SW 1271 (cell line): Measurements from ENCODE around the gene TTLL7.
A peak's percentile ranks its signal among the peaks of the same experiment; 100 is the strongest.

ENCODE experiments used
- DNase-seq, 2 experiments: peaks; one replicate each; lab custom pipeline; 2025; lab: John Stamatoyannopoulos, UW

TTLL7 gene, protein sequence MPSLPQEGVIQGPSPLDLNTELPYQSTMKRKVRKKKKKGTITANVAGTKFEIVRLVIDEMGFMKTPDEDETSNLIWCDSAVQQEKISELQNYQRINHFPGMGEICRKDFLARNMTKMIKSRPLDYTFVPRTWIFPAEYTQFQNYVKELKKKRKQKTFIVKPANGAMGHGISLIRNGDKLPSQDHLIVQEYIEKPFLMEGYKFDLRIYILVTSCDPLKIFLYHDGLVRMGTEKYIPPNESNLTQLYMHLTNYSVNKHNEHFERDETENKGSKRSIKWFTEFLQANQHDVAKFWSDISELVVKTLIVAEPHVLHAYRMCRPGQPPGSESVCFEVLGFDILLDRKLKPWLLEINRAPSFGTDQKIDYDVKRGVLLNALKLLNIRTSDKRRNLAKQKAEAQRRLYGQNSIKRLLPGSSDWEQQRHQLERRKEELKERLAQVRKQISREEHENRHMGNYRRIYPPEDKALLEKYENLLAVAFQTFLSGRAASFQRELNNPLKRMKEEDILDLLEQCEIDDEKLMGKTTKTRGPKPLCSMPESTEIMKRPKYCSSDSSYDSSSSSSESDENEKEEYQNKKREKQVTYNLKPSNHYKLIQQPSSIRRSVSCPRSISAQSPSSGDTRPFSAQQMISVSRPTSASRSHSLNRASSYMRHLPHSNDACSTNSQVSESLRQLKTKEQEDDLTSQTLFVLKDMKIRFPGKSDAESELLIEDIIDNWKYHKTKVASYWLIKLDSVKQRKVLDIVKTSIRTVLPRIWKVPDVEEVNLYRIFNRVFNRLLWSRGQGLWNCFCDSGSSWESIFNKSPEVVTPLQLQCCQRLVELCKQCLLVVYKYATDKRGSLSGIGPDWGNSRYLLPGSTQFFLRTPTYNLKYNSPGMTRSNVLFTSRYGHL

DNA sequence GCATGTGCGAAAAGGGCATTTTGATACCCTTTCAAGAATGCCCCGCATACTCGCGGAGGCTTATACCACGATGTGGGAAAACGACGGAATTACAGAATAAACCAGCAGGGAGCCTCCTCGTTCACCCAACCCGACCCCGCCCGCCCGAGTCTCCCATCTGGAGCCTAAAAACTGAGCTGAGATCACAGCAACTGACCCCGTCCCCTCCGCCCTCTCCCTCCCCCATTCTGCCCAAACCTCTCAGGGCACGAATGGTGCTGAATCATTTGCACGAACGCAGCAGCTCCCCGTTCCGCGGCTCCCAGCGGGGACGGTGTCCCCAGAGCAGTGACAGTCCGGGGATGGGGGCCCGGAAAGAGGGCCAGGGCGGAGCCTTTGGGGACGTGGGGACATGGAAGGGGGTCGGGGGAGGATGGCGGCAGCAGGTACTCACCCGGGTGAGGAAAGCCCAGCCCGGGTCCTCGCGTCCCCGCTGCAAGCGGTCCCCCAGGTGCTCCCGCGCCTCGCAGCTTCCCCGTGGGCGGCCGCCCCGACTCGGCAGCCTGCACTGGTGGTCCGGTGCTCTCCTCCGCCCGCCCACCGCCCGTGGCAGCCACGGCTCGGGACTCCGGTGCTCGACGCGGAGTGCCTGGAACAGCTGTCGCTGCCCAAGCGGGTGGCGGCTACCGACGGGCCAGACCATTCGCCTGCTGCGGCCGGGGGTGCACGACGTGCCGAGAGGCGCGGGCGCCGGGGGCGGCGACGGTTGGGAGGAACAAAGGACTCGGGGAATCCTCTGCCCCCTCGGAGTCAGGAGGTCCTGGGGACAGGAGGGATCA, at the start of gene TTLL7:
TTLL7 (minus strand) TSS at position 635 of the 818 bp plus-strand sequence. CDS start 46,921 bp downstream, outside the sequence.
- peak; percentile 40 to 78 for DNase-seq

DNA sequence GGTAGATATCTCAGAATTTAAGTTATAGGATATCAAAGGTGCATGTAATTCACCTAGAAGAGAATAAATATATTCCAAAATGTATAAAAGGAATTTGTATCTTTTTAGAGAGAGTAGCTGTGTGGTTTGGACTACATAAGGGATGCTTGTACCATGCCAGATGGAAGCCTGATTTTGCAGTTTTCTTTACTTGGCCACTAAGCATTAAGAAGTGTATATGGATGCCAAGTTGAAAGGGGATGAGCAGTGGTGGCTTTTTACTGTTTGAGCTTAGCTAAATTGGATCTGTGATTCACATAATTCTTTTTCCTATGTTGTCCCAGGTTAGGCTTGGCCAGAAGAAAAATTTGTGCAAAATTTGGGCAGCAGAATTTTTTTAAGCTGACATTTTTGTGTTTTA, 43.5 kb upstream of the TTLL7 start:
- DNase-seq = no peak

DNA sequence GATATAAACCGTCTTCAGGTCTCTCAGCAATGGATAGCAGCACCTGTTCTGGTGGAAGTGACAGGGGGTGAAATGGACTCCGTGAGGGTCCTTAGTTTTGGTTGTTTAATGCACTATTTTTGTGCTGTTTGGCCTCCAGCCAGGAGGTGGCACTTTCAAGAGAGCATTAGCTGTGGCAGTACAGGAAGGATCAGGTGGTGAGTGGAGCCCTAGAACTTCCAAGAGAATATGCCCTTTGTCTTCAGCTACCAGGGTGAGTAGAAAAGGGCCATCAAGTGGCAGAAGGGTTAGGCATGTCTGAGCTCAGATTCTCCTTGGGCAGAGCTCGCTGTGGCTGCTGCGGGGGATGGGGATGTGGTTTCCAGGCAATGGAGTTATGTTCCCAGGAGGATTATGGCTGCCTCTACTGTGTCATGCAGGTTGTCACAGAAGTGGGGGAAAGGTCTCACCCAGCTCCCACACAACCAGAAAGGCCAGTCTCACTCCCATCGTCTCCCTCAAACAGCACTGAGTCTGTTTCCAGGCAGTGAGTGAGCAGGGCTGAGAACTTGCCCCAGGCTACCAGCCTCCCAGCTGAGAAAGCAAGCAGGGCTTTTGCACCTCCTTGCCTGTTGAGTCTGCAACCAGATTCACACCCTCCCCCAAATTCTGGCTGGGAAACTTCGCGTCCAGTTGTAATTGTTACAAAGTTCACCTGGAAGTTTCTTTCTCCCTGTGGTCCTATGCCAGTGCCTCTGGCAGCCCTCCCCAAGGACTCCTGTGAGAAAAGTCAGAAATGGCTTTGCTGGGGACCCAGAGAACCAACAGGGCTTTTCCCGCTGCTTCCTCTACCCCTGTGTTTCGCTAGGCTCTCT, 39.1 kb upstream of the TTLL7 start:
- DNase-seq = no peak

DNA sequence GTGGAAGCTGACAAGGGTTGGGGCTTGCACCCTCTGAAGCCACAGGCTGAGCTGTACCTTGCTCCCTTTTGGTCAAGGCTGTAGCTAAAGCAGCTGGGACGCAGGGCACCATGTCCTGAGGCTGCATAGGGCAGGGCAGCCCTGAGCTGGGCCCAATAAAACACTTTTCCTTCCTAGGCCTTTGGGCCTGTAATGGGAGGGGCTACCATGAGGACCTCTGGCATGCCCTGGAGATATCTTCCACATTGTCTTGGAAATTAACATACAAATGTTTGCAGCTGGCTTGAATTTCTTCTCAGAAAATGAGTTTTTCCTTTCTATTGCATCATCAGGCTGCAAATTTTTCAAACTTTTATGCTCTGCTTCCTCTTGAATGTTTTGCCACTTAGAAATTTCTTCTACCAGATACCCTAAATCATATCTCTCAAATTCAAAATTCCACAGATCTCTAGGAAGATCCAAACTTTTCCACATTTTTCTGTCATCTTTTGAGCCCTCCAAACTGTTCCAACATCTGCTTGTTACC, 32.9 kb upstream of the TTLL7 start:
- DNase-seq = no peak

DNA sequence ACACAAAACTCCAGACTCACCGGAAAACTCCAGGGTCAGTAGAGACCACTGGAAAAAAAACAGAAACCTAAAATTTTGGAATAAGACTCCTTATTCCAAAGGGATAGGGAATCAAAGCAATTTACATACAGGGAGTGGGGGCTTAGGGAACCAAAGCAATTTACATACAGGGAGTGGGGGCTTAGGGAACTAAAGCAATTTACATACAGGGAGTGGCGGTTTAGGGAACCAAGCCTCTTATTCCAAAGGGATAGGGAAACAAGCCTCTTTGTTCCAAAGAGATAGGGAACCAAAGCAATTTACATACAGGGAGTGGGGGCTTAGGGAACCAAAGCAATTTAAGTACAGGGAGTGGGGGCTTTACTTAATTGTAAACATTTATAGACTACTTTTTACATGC, 28.4 kb upstream of the TTLL7 start:
- DNase-seq = no peak

DNA sequence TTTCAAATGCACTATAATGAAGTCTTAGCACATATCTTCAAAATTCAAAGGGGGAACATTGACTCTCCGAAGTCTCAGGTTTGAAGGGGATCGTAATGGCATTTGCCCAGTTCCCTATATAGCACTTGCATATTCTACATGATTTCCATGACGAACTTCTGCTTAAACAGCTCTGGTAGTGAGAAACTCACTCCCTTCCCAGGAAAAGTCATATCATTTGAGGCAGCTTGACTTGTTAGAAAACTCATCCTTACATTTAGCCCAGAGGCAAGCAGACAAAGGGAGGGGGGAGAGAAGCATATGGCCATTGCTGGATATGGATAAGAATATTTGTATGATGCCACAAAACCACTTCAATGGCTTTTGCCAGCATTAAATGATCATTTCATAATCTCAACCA, 27.0 kb upstream of the TTLL7 start:
- DNase-seq = no peak

DNA sequence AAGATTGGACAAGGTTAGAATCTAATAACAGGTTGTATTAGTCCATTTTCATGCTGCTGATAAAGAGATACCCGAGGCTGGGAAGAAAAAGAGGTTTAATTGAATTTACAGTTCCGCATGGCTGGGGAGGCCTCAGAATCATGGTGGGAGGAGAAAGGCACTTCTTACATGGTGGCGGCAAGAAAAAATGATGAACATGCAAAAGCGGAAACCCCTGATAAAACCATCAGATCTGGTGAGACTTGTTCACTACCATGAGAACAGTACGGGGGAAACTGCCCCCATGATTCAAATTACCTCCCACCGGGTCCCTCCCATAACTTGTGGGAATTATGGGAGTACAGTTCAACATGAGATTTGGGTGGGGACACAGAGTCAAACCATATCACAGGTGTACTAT, 22.9 kb upstream of the TTLL7 start:
- DNase-seq = no peak

DNA sequence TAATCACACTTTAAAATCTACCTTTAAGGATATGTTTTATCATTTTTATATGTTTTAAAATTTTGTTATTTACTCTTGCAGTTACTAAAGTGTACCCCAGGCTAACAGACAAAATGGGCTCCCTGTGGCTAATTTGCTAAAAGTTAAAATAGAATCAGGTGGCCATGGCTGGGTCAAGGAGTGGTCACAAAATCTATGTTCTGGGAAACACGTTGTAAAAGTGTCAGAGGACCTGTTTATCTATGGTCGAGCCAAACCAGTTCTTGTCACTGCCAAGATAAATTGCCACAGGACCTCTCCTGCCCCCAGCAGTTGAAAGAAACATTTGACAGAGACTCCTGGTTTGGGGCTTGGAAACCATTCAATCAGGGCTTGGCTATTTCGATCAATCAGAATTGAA, 21.2 kb upstream of the TTLL7 start:
- no peak for DNase-seq

DNA sequence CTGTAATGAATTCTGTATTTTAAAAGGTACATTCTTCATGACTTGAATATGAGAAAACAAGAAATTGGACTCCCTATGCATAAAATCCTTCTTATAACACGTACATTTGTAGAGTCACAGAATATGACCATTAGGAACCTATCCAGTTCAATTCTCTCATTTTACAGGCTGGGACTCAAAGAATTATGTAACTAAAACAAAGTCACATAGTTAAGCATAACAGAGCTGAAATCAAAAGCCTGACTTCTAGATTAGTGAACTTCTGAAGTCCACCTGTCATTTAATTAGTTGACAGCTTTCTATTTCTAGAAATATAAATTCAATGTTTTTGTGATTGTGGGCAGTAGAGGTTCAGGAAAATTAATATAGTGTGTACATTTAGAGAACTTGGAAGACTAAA, 20.3 kb upstream of the TTLL7 start:
- DNase-seq = no peak

DNA sequence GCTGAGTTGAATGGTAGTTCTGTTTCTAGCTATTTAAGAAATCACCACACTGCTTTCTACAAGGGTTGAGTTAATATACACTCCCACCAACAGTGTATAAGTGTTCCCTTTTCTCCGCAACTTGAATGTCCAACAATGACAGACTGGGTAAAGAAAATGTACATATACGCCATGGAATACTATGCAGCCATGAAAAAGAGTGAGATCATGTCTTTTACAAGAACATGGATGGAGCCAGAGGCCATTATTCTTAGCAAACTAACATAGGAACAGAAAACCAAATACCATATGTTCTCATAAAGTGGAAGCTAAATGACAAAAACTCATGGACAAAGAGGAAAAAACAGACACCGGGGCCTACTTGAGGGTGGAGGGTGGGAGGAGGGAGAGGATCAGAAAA, 14.8 kb upstream of the TTLL7 start:
- no peak for DNase-seq

DNA sequence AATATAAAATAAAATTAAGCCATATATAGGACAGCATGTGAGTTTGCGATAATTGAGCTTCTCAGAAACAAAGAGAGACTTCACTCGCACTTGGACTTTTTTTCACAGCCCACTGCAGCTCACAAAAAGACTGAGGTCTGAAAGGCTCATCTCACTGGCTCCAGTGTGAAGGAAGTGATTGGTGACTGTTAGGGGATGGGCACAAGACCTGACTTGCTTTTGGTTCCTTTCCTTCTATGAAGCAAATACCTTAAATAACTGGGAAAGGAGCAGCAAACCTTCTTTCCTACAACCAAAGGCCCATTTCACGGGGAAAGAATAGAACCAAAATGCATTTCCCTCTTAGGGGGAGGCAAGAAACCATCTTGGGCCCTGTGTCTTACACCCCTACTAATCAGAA, 13.1 kb upstream of the TTLL7 start:
- DNase-seq = no peak

DNA sequence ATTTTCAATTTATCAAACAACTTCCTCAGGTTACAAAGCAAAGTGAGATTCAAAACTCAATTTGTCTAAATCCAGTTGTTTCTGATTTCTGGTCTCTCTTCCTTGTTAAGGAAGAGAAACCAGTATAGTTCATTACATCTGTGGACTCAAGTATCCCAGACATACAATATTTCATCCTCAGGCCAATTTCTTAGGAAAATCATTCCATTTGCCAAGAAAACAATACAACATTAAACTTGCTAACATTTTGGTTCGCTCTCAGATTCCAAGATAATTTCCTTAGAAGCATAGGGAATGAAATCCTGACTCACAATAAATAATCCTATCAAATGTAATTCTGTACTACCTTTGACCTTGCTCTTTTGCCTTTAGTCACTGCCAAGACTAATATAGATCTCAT, 11.2 kb upstream of the TTLL7 start:
- DNase-seq = no peak

DNA sequence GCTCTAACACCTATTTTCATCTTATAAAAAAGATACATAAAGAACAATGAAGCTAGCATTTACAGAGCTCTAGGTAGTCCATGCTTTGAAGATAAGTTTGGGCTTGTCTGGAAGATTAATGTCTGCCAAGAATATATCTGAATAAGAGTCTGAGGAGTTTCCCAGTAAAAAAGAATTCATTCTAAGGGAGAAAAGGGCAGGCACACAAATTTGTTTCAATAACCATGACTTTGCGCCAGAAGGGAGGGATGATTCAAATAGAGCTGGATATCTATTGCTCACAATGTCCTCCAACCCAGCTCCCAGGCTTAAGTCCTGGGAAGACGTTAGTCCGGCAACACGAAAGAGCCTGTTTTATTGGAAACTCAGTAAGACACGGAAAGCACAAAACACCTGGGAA, 9.7 kb upstream of the TTLL7 start:
- DNase-seq = no peak

DNA sequence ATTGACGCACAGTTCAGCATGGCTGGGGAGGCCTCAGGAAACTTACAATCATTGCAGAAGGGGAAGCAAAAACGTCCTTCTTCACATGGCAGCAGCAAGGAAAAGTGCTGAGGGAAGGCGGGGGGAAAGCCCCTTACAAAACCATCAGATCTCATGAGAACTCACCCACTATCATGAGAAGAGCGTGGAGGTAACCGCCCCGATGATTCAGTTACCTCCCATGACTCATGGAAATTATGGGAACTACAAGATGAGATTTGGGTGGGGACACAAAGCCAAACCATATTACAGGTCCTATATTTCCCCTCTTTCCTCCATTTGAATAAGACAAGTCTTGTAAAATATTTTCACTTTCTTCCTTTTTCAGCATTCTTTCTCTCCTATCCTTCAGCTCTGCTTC, 7.7 kb upstream of the TTLL7 start:
- no peak for DNase-seq

DNA sequence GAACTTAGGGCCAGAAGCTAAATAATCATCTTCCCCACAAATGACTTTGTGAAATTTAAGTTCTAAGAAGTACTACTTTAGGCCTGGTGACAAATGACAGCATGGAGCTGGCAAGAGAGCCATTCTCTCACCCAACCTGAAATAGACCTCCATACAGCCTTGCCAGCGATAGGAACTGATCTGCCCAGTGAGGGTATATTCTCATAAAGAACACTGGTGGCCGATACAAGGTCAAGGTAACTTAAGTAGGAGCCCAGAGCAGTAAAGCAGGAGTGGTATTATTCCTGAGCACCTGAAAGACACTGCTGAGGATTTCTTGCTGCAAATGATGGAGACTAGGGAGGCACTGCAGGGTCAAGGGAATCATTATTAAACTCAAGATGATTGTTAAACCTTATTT, 2.6 kb upstream of the TTLL7 start:
- no peak for DNase-seq

DNA sequence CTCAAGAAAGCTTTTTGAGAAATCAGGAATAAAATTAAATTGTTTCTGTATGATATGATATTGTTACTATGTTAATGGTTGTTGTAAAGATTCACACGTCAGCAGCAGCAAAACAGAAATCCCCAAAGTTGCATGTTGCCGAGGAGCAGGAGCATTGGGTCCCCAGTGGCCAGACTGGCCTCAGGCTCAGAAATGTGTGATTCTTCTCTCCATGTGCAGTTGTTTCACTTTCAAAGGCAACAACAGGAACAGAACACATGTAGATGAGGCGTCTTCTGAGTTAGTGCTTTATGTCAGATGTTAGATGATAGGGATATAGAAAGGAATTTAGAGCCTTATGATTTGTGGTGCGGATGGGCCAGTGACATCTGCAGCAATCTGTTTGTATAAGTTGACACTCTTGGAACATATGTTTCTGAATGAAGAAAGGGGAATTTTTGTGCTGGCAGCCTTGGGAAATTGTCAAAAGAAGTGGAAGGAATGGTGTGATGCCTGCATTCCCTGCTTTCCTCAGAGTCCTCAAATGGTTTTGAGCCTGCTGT, 2.1 kb upstream of the TTLL7 start:
- DNase-seq = no peak

DNA sequence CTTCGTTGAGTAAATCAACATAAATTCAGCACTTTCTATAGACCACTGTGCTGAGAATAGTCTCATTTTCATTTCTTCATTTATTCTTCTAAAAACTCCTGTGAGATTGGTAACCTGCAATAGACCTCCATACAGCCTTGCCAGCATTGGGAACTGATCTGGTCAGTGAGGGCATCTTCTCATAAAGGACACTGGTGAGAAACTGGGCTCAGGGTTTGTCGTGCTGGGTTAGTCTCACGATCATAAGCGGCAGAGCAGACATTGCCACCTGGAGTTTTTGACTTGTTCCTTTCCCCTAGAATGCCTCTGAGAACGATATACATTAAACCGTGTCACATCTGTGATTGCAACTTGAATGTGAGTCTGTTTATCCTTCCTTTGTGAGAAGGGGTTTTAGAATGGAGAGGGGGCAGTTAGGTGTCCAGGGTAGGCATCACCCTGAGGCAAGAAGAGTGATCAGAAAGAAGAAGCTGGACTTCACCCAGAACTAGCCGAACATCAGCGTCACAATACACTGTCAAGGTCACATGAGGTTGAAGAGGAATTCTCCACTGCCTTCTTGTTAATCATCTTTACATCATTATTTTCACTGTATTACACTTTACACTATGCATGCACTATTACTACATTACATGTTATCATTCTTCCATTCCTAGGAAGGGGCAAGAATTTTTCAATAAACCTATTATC, 1.4 kb upstream of the TTLL7 start:
- DNase-seq = no peak

DNA sequence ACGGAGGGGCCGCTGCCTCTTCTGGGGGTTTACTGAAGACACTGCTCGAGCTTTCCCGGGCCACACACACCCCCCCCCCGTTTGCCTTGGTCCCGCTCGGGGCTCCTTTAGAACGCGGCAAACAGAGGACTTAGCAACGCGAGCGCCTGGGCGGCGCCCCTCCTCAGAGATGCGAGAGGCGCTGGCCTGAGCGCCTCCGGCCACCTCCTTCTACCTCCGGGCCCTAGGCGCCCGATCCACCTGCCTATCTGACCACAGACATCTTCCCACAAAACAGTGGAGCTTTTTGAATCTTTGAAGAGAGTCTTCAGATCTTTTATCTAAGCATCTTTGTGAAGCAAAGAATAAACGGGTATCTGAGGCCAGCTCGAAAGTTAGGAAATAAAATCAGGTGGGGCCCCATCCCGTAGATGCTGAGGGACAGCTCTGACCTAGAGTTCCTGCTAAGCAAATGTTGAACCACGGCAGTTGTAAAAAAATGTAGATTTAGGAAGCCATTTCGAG, 436 bp upstream of the TTLL7 start:
- DNase-seq = peak; percentile 40 to 78

DNA sequence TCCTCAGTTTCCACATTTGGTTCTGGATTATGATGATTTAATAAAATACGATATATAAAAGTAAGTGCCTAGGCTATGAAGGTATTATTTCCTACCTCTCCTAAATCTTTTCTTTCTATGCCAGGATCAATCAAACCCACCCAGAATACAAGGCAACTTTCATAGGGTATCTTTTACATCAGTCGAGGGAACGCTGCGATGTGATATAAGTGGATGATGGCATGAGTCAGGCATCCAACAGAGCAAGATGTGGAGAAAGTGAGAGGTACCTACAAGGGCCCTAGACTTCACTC, 781 bp downstream of the TTLL7 start:
- DNase-seq = no peak

DNA sequence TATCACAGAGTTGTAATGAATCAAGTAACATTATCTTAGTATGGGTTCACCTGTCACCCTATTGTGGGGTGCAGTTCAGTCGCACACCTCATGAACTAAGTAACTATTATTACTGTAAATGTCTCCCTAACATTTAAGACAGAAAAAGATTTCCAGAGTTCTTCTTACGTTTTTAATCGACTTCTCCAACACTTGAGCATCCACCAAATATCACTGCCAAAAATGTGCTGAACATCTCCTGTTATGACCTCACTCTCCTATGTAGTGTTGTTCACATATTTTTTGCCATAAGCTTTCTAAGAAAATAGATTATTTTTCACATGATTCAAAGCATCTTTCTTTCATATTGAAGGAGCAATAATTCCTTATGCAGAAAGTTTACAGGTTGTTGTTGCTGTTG, 1.3 kb downstream of the TTLL7 start:
- no peak for DNase-seq
